Measurements from ENCODE around the gene FOXR1. TPM values are rescaled to one million over a fixed set of nuclear protein-coding genes. Genes with fewer than 3 reads are reported as not detected.
"Not testable (repeated sequence)": the region's sequence is repeated elsewhere in the genome, so short reads cannot be mapped to it uniquely, and the experiment has no call there.

Gene FOXR1
- total RNA-seq, 3 donors from 2014 or later = not detected

DNA sequence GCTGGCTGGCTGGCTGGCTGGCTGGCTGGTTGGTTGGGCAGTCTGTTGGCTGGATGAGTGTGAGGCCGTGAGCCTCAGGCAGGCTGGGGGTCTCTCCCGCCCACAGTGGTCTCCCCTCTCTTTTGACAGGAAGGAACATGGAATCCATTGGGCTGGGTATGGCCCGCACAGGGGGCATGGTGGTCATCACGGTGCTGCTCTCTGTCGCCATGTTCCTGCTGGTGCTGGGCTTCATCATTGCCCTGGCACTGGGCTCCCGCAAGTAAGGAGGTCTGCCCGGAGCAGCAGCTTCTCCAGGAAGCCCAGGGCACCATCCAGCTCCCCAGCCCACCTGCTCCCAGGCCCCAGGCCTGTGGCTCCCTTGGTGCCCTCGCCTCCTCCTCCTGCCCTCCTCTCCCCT is 13.6 kb upstream of the FOXR1 start:
- intact Hi-C loops (cut with DNase I; ENCODE audit: low total_unique reads) = loop anchor here (10.0 kb wide), 1 partner anchor 263 kb away; no protein-coding TSS in a partner anchor
- no peak for TF ChIP-seq POLR2A (IDR thresholded peaks at IDR 0.05)
- no peak for TF ChIP-seq POLR2AphosphoS5 (IDR thresholded peaks at IDR 0.05)
- TF ChIP-seq, protein P1, sequence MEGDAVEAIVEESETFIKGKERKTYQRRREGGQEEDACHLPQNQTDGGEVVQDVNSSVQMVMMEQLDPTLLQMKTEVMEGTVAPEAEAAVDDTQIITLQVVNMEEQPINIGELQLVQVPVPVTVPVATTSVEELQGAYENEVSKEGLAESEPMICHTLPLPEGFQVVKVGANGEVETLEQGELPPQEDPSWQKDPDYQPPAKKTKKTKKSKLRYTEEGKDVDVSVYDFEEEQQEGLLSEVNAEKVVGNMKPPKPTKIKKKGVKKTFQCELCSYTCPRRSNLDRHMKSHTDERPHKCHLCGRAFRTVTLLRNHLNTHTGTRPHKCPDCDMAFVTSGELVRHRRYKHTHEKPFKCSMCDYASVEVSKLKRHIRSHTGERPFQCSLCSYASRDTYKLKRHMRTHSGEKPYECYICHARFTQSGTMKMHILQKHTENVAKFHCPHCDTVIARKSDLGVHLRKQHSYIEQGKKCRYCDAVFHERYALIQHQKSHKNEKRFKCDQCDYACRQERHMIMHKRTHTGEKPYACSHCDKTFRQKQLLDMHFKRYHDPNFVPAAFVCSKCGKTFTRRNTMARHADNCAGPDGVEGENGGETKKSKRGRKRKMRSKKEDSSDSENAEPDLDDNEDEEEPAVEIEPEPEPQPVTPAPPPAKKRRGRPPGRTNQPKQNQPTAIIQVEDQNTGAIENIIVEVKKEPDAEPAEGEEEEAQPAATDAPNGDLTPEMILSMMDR (IDR thresholded peaks at IDR 0.05) = no peak
- H3K4me1 ChIP-seq = no peaks in the 10 kb centered on the region
- H3K4me3 ChIP-seq = no peak overlapping the region
- no peaks in the 10 kb centered on the region for H3K27me3 ChIP-seq
- no peak for DNase-seq (ENCODE audit: low spot score in 2 of 2)
- no peak overlapping the region for H3K27ac ChIP-seq
- H3K36me3 ChIP-seq = no peaks in the 10 kb centered on the region
- no peaks in the 10 kb centered on the region for H3K9me3 ChIP-seq

DNA sequence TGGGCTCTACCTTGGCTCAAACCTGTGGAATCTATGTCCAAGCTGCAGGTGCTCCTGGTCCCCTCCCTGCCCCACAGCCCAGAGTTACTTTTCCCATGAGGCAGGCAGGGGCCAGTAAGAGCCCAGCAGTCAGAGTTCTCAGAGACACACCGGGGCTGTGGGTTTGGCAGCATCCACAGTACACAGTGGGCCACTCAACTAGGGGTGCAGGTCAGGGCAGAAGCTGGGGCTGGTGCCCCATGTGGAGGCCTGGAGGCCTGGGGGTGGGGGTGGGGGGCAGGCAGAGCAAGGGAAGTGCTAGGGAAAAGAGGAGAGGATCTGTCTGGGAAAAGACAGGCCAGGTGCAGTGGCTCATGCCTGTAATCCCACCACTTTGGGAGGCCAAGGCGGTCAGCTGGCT is 13.0 kb upstream of the FOXR1 start:
- Histone ChIP-seq H3K4me3 (no peak overlapping the region), H3K27me3 (no peaks in the 10 kb centered on the region), H3K36me3 (no peaks in the 10 kb centered on the region), H3K4me1 (no peaks in the 10 kb centered on the region), H3K9me3 (no peaks in the 10 kb centered on the region), H3K27ac (no peak overlapping the region)
- DNase-seq (ENCODE audit: low spot score in 2 of 2) = no peak
- intact Hi-C loops (cut with DNase I; ENCODE audit: low total_unique reads) = loop anchor here (10.0 kb wide), 1 partner anchor 264 kb away; no protein-coding TSS in a partner anchor
- no peak for TF ChIP-seq POLR2A (IDR thresholded peaks at IDR 0.05)
- TF ChIP-seq, protein P1 (IDR thresholded peaks at IDR 0.05) = no peak
- no peak for TF ChIP-seq POLR2AphosphoS5 (IDR thresholded peaks at IDR 0.05)

DNA sequence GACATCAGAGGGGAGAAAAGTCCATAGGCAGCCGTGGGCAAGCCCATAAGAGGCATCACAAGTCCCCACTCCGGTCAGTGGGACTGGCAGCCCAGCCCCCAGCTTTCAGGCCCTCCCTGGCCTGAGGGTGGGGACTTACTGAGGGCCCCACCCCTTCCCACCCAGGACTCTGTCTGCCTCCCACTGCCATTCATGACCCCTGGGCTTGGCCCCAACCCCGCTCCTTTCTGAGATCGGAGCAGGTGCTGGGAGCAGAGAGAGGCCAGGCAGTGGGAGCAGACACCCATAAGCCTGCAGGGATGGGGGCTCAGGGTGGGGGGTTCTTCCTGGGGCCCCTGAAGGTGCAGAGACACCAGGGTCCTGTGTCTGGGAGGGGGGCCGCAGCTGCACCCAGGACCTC is 10.4 kb upstream of the FOXR1 start:
- intact Hi-C loops (cut with DNase I; ENCODE audit: low total_unique reads) = no loop called here
- no peaks in the 10 kb centered on the region for H3K36me3 ChIP-seq
- H3K4me1 ChIP-seq = no peaks in the 10 kb centered on the region
- TF ChIP-seq POLR2A (IDR thresholded peaks at IDR 0.05) (no peak), POLR2AphosphoS5 (IDR thresholded peaks at IDR 0.05) (no peak)
- TF ChIP-seq, protein P1 (IDR thresholded peaks at IDR 0.05) = no peak
- H3K4me3 ChIP-seq = no peak overlapping the region
- H3K27ac ChIP-seq = no peak overlapping the region
- no peaks in the 10 kb centered on the region for H3K9me3 ChIP-seq
- H3K27me3 ChIP-seq = no peaks in the 10 kb centered on the region
- DNase-seq (ENCODE audit: low spot score in 2 of 2) = no peak

DNA sequence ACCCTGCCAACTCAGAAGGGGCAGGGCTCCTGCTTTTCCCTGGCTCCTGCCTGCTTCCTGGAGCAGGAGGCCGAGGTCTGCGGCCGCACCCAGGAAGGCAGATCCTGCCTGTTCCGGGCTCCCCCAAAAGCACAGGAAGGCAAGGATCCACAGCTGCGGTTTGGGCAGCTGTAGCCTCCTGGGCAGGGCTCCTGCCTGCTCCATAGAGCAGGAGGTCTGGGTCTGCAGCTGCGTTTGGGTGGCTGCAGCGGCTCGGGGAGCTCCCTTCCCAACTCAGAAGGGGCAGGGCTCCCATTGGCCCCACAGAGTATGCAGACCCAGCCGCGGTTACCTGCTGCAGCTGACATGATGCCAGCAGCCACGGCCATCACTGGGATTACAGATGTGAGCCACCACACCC is 10.0 kb upstream of the FOXR1 start:
- intact Hi-C loops (cut with DNase I; ENCODE audit: low total_unique reads) = no loop called here
- no peak overlapping the region for H3K27ac ChIP-seq
- no peaks in the 10 kb centered on the region for H3K9me3 ChIP-seq
- H3K4me3 ChIP-seq = no peak overlapping the region
- H3K27me3 ChIP-seq = no peaks in the 10 kb centered on the region
- no peak for TF ChIP-seq POLR2AphosphoS5 (IDR thresholded peaks at IDR 0.05)
- TF ChIP-seq, protein P1 (IDR thresholded peaks at IDR 0.05) = no peak
- TF ChIP-seq POLR2A (IDR thresholded peaks at IDR 0.05) = no peak
- H3K36me3 ChIP-seq = no peaks in the 10 kb centered on the region
- DNase-seq (ENCODE audit: low spot score in 2 of 2) = no peak
- no peaks in the 10 kb centered on the region for H3K4me1 ChIP-seq

DNA sequence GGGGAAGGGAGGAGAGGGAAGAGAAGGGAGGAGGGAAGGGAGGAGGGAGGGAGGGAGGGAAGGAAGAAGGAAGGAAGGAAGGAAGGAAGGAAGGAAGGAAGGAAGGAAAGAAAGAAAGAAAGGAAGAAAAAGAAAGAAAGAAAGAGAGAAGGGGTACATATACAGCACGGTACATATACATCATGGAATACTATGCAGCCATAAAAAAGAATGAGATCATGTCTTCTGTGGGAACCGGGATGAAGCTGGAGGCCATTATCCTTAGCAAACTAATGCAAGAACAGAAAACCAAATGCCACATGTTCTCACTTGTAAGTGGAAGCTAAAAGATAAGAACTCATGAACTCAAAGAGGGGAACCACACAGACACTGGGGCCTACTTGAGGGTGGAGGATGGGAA is 2.1 kb upstream of the FOXR1 start:
- H3K4me3 ChIP-seq; DNase-seq (ENCODE audit: low spot score in 2 of 2); H3K9me3 ChIP-seq; H3K27me3 ChIP-seq; H3K4me1 ChIP-seq; intact Hi-C loops (cut with DNase I; ENCODE audit: low total_unique reads); H3K27ac ChIP-seq; H3K36me3 ChIP-seq: not testable (repeated sequence)

DNA sequence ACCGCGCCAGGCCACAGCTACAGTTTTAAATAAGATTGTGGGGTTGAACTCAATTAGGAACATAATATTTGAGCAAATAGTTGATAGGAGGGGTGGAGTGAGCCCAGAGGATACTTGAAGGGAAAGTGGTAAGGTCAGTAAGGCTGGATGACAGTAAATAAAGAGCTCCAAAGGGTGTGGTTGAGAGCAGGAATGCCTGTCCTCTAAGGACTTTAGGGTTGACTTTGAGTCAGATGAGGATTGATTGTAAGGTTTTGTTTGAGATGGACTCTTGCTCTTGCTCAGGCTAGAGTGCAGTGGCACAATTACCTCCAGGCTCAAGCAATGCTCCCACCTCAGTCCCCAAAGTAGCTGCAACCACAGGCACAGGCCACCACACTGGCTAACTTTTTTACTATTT is 2.4 kb downstream of the FOXR1 start:
- H3K27ac ChIP-seq = no peak overlapping the region
- H3K27me3 ChIP-seq = no peaks in the 10 kb centered on the region
- H3K4me3 ChIP-seq = no peak overlapping the region
- no peaks in the 10 kb centered on the region for H3K9me3 ChIP-seq
- intact Hi-C loops (cut with DNase I; ENCODE audit: low total_unique reads) = no loop called here
- no peaks in the 10 kb centered on the region for H3K4me1 ChIP-seq
- no peak for DNase-seq (ENCODE audit: low spot score in 2 of 2)
- H3K36me3 ChIP-seq = no peaks in the 10 kb centered on the region
- TF ChIP-seq POLR2A (IDR thresholded peaks at IDR 0.05) = no peak
- TF ChIP-seq POLR2AphosphoS5 (IDR thresholded peaks at IDR 0.05) = no peak
- TF ChIP-seq, protein P1 (IDR thresholded peaks at IDR 0.05) = no peak

Measured in breast epithelium (tissue), 4 donors.